ENCODE measurements around the gene GTPBP3. TPM values are rescaled to one million over a fixed set of nuclear protein-coding genes. Genes with fewer than 3 reads are reported as not detected.

Gene GTPBP3
- total RNA-seq, 2 experiments from 2014 or later, result 21.2 to 24.0 TPM

- H3K36me3 Mint-ChIP-seq (ENCODE audit: low read depth), result no peaks in the 10 kb centered on the region
- Histone ChIP-seq H3K4me3 (ENCODE audit: low read length) (no peak overlapping the region), H3K27me3 (ENCODE audit: control insufficient read depth in 1 of 2, insufficient read depth in 2 of 2, low read length in 2 of 2) (peaks cover 2 to 18% of the 10 kb centered on the region in 2 experiments), H3K9me3 (ENCODE audit: control insufficient read depth in 1 of 2, insufficient read depth in 1 of 2, low read length in 2 of 2) (no peaks in the 10 kb centered on the region), H3K36me3 (ENCODE audit: insufficient read depth, low read length) (no peaks in the 10 kb centered on the region), H3K27ac (ENCODE audit: low read depth in 1 of 2, low read length in 2 of 2) (no peak overlapping the region), H3K4me1 (ENCODE audit: insufficient read depth, low read length) (peaks cover 14% of the 10 kb centered on the region)
- no peak overlapping the region for H3K4me3 Mint-ChIP-seq
- peaks cover 5% of the 10 kb centered on the region for H3K4me1 Mint-ChIP-seq (ENCODE audit: low read depth)
- H3K27ac Mint-ChIP-seq, result no peak overlapping the region
- no peak for ATAC-seq (ENCODE audit: poor library complexity)
- no peak for DNase-seq
- CTCF ChIA-PET, result no interaction called here
- peaks cover 49% of the 10 kb centered on the region for H3K27me3 Mint-ChIP-seq
- no peak for TF ChIP-seq CTCF (IDR thresholded peaks at IDR 0.05)
- POLR2A ChIA-PET, result no interaction called here
- intact Hi-C loops (cut with DNase I, micrococcal nuclease), result no loop called here
- no peaks in the 10 kb centered on the region for H3K9me3 Mint-ChIP-seq
Measured at GRCh38 chr19:17347877-17348276, 10.5 kb downstream of the GTPBP3 start.

- no peak for TF ChIP-seq CTCF (IDR thresholded peaks at IDR 0.05)
- no peaks in the 10 kb centered on the region for H3K9me3 ChIP-seq (ENCODE audit: control insufficient read depth in 1 of 2, insufficient read depth in 1 of 2, low read length in 2 of 2)
- H3K9me3 Mint-ChIP-seq, result no peaks in the 10 kb centered on the region
- no peak for DNase-seq
- ChIA-PET POLR2A (no interaction called here), CTCF (no interaction called here)
- no peak overlapping the region for H3K27ac ChIP-seq (ENCODE audit: low read depth in 1 of 2, low read length in 2 of 2)
- peaks cover 14% of the 10 kb centered on the region for H3K4me1 ChIP-seq (ENCODE audit: insufficient read depth, low read length)
- H3K4me3 Mint-ChIP-seq, result no peak overlapping the region
- peaks cover 5% of the 10 kb centered on the region for H3K4me1 Mint-ChIP-seq (ENCODE audit: low read depth)
- H3K27me3 ChIP-seq (ENCODE audit: control insufficient read depth in 1 of 2, insufficient read depth in 2 of 2, low read length in 2 of 2), result peaks cover 2 to 18% of the 10 kb centered on the region in 2 experiments
- intact Hi-C loops (cut with DNase I, micrococcal nuclease), result no loop called here
- H3K4me3 ChIP-seq (ENCODE audit: low read length), result no peak overlapping the region
- no peak for ATAC-seq (ENCODE audit: poor library complexity)
- peaks cover 55% of the 10 kb centered on the region for H3K27me3 Mint-ChIP-seq
- H3K36me3 ChIP-seq (ENCODE audit: insufficient read depth, low read length), result no peaks in the 10 kb centered on the region
- H3K36me3 Mint-ChIP-seq (ENCODE audit: low read depth), result no peaks in the 10 kb centered on the region
- no peak overlapping the region for H3K27ac Mint-ChIP-seq
Measured at GRCh38 chr19:17348700-17349099, 11.3 kb downstream of the GTPBP3 start.

GRCh38 chr19:17351815-17352435 lies 14.6 kb downstream of the GTPBP3 start:
- no peak overlapping the region for H3K27ac ChIP-seq (ENCODE audit: low read depth in 1 of 2, low read length in 2 of 2)
- H3K4me1 Mint-ChIP-seq (ENCODE audit: low read depth), result no peaks in the 10 kb centered on the region
- no peak overlapping the region for H3K27ac Mint-ChIP-seq
- no peaks in the 10 kb centered on the region for H3K36me3 Mint-ChIP-seq (ENCODE audit: low read depth)
- ChIA-PET POLR2A (no interaction called here), CTCF (no interaction called here)
- H3K36me3 ChIP-seq (ENCODE audit: insufficient read depth, low read length), result no peaks in the 10 kb centered on the region
- peaks cover 7% of the 10 kb centered on the region for H3K4me1 ChIP-seq (ENCODE audit: insufficient read depth, low read length)
- no peaks in the 10 kb centered on the region for H3K9me3 ChIP-seq (ENCODE audit: control insufficient read depth in 1 of 2, insufficient read depth in 1 of 2, low read length in 2 of 2)
- no peak for ATAC-seq (ENCODE audit: poor library complexity)
- H3K4me3 Mint-ChIP-seq, result no peak overlapping the region
- peaks cover 2 to 18% of the 10 kb centered on the region in 2 experiments for H3K27me3 ChIP-seq (ENCODE audit: control insufficient read depth in 1 of 2, insufficient read depth in 2 of 2, low read length in 2 of 2)
- peaks cover 57% of the 10 kb centered on the region for H3K27me3 Mint-ChIP-seq
- intact Hi-C loops (cut with DNase I, micrococcal nuclease), result no loop called here
- no peak for TF ChIP-seq CTCF (IDR thresholded peaks at IDR 0.05)
- no peak overlapping the region for H3K4me3 ChIP-seq (ENCODE audit: low read length)
- peak in 1 of 14 experiments; percentile 13 for DNase-seq
- H3K9me3 Mint-ChIP-seq, result no peaks in the 10 kb centered on the region
